Astrocyte of the hippocampus (primary cell): Measurements from ENCODE around the gene CASZ1.

Experiments used
- DNase-seq: peaks from one replicate; pipeline ENCODE4 v3.0.0; 2011; ENCODE audit warnings: low read depth, low spot score

The CASZ1 gene

GRCh38 chr1:10775763-10776162 lies 20.7 kb downstream of the CASZ1 start:
- no peak for DNase-seq

- no peak for DNase-seq
These were observed 21.7 kb downstream of the CASZ1 start for GRCh38 chr1:10774615-10775310.

DNA sequence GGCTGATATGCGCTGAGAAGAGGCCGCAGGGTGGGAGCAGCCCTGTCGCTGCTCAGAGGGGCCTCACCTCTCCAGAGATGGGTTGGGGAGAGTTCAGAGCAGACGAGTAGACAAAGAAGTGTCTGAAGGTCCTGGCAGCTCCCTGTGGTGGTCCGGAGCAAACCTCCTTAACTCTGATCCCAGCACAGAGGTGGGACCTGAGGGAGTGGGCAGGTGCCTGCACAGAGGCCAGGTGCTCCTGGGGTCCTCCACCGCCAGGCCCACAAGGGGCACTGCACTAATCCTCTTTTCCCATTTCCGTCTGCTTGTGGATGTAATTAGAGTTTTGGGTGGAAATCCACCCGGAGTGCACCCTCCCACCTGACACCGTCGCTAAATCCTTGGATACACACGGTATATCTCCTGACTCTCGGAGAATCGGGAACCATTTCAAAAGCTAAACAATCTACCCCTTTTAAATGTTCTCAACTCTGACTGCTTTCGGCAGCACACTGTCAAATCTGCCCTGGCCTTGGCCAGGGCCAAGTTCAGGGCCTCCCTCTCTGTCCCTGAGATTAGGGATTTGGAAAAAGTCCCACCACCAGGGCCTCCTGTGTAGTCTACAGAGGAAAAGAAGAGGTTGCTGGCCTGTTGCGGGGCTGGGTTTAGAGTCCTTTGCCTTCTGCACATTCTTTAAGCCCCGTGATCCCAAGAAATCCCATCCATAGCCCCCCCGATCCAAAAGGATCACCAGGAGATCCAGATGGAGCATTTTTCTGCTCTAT lies 22.4 kb downstream of the CASZ1 start:
- no peak for DNase-seq

- DNase-seq: no peak
These were observed 23.1 kb downstream of the CASZ1 start for GRCh38 chr1:10773376-10773775.

DNA sequence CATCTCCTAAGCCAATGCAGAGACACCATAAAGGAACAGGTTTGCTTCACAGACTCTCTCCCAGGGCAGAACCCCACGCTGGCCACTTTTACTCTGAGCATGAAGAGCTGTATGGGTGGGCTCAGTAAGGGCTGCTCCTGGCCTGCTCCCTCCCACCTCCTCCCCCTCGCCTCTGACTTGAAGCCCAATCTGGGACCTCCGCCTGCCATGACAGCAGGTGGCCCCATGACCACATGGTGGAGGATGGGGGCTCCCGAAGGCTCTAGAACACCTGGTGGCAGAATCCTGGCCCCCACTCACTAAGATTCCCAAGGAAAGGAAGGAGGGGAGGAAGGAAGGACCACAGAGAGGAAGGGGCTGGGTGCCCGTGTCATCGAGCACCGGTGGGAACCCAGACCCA lies 23.7 kb downstream of the CASZ1 start:
- no peak for DNase-seq

- DNase-seq: no peak
These were observed 24.7 kb downstream of the CASZ1 start for GRCh38 chr1:10771789-10772188.

GRCh38 chr1:10768552-10768951 lies 27.9 kb downstream of the CASZ1 start:
- DNase-seq: no peak

GRCh38 chr1:10767282-10767681 lies 29.2 kb downstream of the CASZ1 start:
- no peak for DNase-seq

GRCh38 chr1:10765734-10766478 lies 30.5 kb downstream of the CASZ1 start:
- DNase-seq: peak; percentile 50

- no peak for DNase-seq
These were observed 31.1 kb downstream of the CASZ1 start for GRCh38 chr1:10765304-10765703.

- DNase-seq: no peak
These were observed 32.1 kb downstream of the CASZ1 start for GRCh38 chr1:10764296-10764798.

DNA sequence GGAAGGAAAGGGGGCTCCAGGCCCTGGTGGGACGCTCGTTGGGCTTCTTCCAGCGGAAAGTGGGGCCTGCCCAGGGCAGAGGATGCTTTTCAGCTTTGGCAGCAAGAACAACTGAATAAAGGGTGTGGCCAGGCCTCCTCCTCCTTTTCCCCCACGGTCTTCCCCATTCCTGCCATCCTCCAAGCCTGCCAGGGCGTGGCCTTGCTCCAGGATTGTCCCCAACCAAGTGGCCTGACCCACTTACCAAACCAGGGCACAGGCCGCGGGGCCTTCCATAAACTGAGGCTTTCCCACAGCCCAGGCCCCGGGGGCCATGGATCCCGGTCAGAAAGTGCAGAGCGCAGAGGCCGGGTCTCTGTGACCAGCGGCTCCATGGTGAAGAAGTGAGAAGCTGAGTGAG lies 33.6 kb downstream of the CASZ1 start:
- no peak for DNase-seq

GRCh38 chr1:10762153-10762523 lies 34.3 kb downstream of the CASZ1 start:
- no peak for DNase-seq

DNA sequence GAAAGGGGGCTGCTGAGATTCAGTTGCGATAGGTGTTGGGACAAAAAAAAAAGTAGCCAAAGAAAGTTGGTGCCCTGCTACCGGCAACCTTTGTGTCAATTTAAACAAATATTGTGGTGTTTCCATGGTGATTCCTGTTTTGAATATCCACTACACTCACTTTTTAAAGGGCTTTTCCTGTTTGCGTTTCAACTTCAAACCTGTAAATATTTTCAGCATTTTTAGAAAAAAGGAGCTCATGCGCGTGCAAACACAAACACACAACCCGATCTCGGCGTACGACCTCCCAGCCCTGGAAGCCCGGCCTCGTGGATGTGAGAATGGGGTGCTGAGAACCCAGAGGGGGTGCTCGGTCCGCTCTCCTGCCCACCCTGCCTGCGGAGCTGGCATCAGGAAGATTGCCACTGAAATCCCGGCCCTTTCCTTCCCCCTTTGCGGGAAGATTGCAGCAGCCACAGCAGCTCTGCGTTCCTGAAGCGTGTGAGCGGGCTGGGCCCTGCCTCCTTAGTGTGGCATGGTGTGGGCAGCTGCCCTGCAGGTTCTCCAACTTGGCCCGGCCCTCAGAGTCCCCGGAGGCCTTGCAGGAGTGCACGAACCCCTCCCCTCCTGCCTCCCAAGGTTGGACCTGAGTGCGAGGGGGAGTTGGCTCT lies 34.8 kb downstream of the CASZ1 start:
- peak; percentile 48 for DNase-seq

DNA sequence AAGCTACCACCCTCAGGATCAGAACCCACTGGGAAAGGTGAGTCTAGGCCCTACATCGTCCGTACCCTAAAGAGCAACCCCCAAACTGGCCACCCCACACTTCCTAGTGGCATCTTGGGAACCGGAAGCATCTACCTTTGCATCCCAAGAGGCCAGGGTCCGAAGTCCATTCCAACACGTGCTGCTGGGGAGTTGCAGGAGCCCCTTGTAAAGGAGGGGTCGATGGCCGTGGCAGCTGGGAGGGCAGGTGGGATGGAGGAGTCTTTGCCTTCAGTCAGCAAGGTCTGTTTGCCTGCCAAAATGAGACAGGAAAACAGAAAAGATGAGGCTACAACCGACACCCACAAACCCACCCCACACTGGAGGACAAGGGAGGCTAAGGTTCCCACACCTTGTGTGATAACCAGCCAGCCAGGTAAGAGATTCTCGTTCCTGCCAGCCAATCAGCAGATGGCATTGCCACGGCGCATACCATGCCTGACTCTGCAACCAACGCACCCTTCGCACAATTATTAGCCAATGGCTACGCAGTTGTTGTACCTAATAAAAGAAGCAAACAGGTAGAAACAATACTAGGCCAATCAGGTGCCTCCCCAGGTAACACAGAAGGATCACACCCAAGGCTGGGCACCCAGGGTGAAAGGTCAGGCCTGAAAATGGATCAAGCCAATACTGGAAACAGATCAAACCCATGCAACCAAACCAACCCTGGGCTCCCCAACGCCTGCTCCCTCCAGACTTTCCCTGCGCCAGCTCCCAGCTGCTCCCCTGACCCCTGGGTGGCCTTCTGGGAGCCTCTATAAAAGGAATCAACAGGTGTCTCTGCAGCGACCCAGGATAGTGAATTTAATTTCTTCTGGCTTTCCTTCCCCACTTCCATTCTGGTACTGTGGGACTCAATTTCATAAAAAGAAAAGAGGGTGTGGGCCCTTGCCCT lies 35.6 kb downstream of the CASZ1 start:
- no peak for DNase-seq

- no peak for DNase-seq
These were observed 36.8 kb downstream of the CASZ1 start for GRCh38 chr1:10759413-10760200.

GRCh38 chr1:10756842-10757241 lies 39.6 kb downstream of the CASZ1 start:
- no peak for DNase-seq

DNA sequence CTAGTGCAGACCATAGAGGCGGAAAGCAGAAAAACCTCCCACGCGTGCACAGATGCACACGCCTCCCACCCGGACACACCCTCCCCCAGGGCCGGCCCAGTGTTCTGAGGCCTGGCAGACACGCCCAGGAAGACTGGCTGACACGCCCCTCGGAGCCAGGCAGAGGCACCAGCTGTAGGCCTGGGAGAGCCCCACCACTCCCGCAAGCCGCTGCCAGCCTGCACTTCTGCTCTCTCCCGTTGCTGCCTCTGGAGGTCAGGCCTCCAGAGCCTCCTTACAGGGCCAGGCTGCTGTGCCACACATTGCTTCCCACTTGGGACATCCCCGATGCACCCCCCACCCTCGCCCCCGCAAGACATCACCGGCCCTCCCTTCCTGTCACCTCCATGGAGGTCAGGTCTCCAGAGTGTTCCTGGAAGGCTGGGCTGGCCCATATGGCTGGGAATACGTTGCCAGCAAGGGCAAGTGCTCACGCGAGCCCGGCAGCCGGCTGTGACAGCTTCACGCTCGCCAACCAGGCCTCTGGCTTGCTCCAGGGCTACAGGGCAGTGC lies 40.4 kb downstream of the CASZ1 start:
- no peak for DNase-seq

DNA sequence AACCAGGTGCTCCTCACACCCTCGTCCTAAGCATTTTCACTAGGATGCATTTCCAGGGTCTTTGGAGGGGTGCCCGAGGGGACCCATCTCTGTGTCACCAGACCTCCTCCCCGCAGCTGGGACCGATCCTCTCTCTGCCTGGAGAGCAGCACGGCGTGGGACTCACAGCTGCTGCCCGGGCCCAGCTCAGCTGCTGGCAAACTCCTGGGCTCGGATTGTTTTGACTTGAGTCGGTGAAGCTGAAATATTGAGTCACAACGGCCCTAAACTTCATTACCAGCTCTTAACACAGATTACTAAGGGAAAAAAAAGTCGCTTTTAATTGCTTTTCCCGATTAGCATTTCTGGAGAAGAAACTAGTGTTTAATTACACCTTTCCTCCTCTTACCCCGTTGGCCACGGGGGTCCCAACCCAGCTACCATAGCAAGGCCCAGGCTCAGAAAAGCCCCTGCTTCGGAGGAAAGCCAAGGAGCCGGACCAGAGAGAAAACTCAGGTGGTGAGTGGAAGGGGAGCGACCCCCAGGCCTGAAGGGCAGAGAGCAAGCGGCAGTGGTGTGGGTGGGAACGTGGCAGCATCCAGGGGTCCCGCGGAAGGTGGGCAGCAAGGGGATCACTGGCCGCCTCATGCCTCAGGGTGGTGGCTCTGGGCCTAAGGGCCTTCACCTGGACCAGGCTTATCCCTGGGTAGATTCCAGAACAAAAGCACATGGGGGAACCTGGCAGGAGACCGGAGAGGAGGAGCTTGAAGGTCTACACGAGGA lies 41.7 kb downstream of the CASZ1 start:
- peak; percentile 67 for DNase-seq
